Right ventricle myocardium inferior (tissue), 1 donor: Measurements from ENCODE around the gene GNG7. TPM values are rescaled to one million over a fixed set of nuclear protein-coding genes. Genes with fewer than 3 reads are reported as not detected.
"Not testable (repeated sequence)": the region's sequence is repeated elsewhere in the genome, so short reads cannot be mapped to it uniquely, and the experiment has no call there.

Source experiments
- ATAC-seq: fragments of 200-7000 bp; cut with Tn5 transposase; one replicate; pipeline ENCODE4 v1.9.1; 2020; ENCODE audit warnings: mild to moderate bottlenecking, moderate library complexity
- DNase-seq: peaks from one replicate; pipeline ENCODE4 v3.0.0; 2021; ENCODE audit errors: missing footprints
- intact Hi-C: fragments of 100-400 bp; cut with DNase I; formaldehyde crosslinking; loops from one replicate; pipeline ENCODE4 v1.11.0; 2022
- total RNA-seq: library from RNA; stranded (reverse); fragmentation: NEBNext Ultra II Directional; extraction: Animal tissue kit (Norgen Biotek cat#: 25700); gene quantifications from one replicate; pipeline ENCODE4 v1.2.1, GENCODE V29; 2021
- donor health status: DM: no; HTN: yes; CAD: no; lungs with severe emphysema.

Gene GNG7
- total RNA-seq, 1 donor from 2014 or later = 26.7 TPM

GRCh38 chr19:2691951-2692350 lies 10.5 kb downstream of the GNG7 start:
- intact Hi-C loops = no loop called here
- ATAC-seq (no peak), DNase-seq (no peak)

- intact Hi-C loops = no loop called here
- ATAC-seq (no peak), DNase-seq (no peak)
Observed at GRCh38 chr19:2690856-2691255, 11.6 kb downstream of the GNG7 start.

GRCh38 chr19:2686360-2686759 lies 16.1 kb downstream of the GNG7 start:
- ATAC-seq (no peak), DNase-seq (no peak)
- intact Hi-C loops = no loop called here

- intact Hi-C loops = no loop called here
- no peak for ATAC-seq
- no peak for DNase-seq
Observed at GRCh38 chr19:2685204-2685704, 17.2 kb downstream of the GNG7 start.

- intact Hi-C loops = no loop called here
- no peak for ATAC-seq
- DNase-seq = no peak
Observed at GRCh38 chr19:2683430-2684003, 19.0 kb downstream of the GNG7 start.

GRCh38 chr19:2680808-2681207 lies 21.7 kb downstream of the GNG7 start:
- intact Hi-C loops = no loop called here
- no peak for ATAC-seq
- no peak for DNase-seq

GRCh38 chr19:2679439-2679838 lies 23.1 kb downstream of the GNG7 start:
- intact Hi-C loops = no loop called here
- ATAC-seq (no peak), DNase-seq (no peak)

GRCh38 chr19:2678948-2679347 lies 23.5 kb downstream of the GNG7 start:
- intact Hi-C loops, DNase-seq, ATAC-seq: not testable (repeated sequence)

GRCh38 chr19:2678044-2678671 lies 24.3 kb downstream of the GNG7 start:
- intact Hi-C loops = no loop called here
- ATAC-seq (no peak), DNase-seq (no peak)

- intact Hi-C loops = no loop called here
- DNase-seq = no peak
- no peak for ATAC-seq
Observed at GRCh38 chr19:2676823-2677222, 25.7 kb downstream of the GNG7 start.

- intact Hi-C loops = no loop called here
- ATAC-seq (no peak), DNase-seq (no peak)
Observed at GRCh38 chr19:2675892-2676291, 26.6 kb downstream of the GNG7 start.

GRCh38 chr19:2670217-2670616 lies 32.3 kb downstream of the GNG7 start:
- DNase-seq = no peak
- intact Hi-C loops = no loop called here
- peak; percentile 10 for ATAC-seq

- DNase-seq (no peak), ATAC-seq (no peak)
- intact Hi-C loops = no loop called here
Observed at GRCh38 chr19:2668175-2668763, 34.2 kb downstream of the GNG7 start.

GRCh38 chr19:2667349-2667748 lies 35.1 kb downstream of the GNG7 start:
- DNase-seq, ATAC-seq, intact Hi-C loops: not testable (repeated sequence)

GRCh38 chr19:2666344-2666994 lies 36.0 kb downstream of the GNG7 start:
- intact Hi-C loops = no loop called here
- no peak for ATAC-seq
- DNase-seq = no peak

- DNase-seq (no peak), ATAC-seq (peak; percentile 67)
- intact Hi-C loops = loop anchor here (2.0 kb wide), 1 partner anchor 56 kb away; the partner anchor contains the start of gene DIRAS1
Observed at GRCh38 chr19:2665103-2665502, 37.4 kb downstream of the GNG7 start.

GRCh38 chr19:2663920-2664571 lies 38.4 kb downstream of the GNG7 start:
- peak; percentile 83 for DNase-seq
- intact Hi-C loops = loop anchor here (1.0 to 2.0 kb wide), 2 partner anchors 57 to 76 kb away; partner anchors contain the start of genes DIRAS1 and SLC39A3
- peak; percentile 91 for ATAC-seq

- intact Hi-C loops = no loop called here
- DNase-seq = no peak
- ATAC-seq = no peak
Observed at GRCh38 chr19:2661615-2662014, 40.9 kb downstream of the GNG7 start.

- intact Hi-C loops = no loop called here
- no peak for ATAC-seq
- no peak for DNase-seq
Observed at GRCh38 chr19:2659856-2660432, 42.5 kb downstream of the GNG7 start.
